Measurements from ENCODE around the gene TIMP4. TPM values are rescaled to one million over a fixed set of nuclear protein-coding genes. Genes with fewer than 3 reads are reported as not detected.

TIMP4 gene
- total RNA-seq, 1 experiment from 2014 or later, result not detected

DNA sequence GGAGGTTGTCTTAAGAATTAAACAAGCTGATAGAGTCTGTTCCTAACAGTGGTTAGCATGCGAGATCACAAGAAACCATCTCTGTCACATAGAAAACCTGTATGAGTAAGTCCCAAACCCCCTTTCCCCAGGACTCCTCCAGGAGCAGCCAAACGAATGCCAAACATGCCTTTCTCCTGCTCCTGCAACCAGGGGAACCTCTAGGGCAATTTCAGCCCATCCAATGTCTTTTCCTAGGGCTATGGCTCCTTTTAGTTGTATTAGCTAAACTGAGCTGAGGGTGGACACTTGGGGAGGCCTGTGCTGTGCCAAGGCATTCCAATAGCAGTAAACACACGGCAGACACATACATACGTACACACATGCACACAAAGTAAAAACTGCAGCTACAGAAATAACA is 36.5 kb upstream of the TIMP4 start:
- DNase-seq (ENCODE audit: low read depth, low spot score) (no peak), ATAC-seq (no peak)
- intact Hi-C loops (cut with micrococcal nuclease; ENCODE audit: unreplicated experiment), result loop anchor here (10.0 kb wide), 1 partner anchor 90 kb away; the partner anchor contains the start of gene PPARG
- no peak for TF ChIP-seq TCF7L2 (IDR thresholded peaks at IDR 0.05; ENCODE audit: low read depth, low read length)
- TF ChIP-seq POLR2AphosphoS5 (IDR thresholded peaks at IDR 0.05; ENCODE audit: low read depth, low read length), result no peak
- no peak for TF ChIP-seq SIN3A (IDR thresholded peaks at IDR 0.05; ENCODE audit: borderline replicate concordance, insufficient read depth, low read depth, low read length)
- TF ChIP-seq REST (IDR thresholded peaks at IDR 0.05; ENCODE audit: insufficient read depth in 1 of 2, low read depth in 2 of 2, low read length in 1 of 2), result no peak
- TF ChIP-seq, protein P1, sequence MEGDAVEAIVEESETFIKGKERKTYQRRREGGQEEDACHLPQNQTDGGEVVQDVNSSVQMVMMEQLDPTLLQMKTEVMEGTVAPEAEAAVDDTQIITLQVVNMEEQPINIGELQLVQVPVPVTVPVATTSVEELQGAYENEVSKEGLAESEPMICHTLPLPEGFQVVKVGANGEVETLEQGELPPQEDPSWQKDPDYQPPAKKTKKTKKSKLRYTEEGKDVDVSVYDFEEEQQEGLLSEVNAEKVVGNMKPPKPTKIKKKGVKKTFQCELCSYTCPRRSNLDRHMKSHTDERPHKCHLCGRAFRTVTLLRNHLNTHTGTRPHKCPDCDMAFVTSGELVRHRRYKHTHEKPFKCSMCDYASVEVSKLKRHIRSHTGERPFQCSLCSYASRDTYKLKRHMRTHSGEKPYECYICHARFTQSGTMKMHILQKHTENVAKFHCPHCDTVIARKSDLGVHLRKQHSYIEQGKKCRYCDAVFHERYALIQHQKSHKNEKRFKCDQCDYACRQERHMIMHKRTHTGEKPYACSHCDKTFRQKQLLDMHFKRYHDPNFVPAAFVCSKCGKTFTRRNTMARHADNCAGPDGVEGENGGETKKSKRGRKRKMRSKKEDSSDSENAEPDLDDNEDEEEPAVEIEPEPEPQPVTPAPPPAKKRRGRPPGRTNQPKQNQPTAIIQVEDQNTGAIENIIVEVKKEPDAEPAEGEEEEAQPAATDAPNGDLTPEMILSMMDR (IDR thresholded peaks at IDR 0.05), result no peak
- CTCF ChIA-PET, result interaction anchor here (0.9 kb wide), 1 partner anchor 16 kb away, joined by 6 read pairs; no protein-coding TSS in a partner anchor
- H3K27ac ChIP-seq (ENCODE audit: low read length), result peak overlapping the region; percentile 86
- in situ Hi-C loops (cut with HindIII; ENCODE audit: low pct_unique_long_range_greater_than_20kb, low sequenced_read_pairs), result no loop called here
- H3K9me3 ChIP-seq (ENCODE audit: control insufficient read depth, insufficient read depth, low read depth, low read length), result no peaks in the 10 kb centered on the region
- H3K4me1 ChIP-seq (ENCODE audit: control insufficient read depth, insufficient read depth, low read length), result peaks cover 33% of the 10 kb centered on the region
- H3K36me3 ChIP-seq (ENCODE audit: control insufficient read depth, insufficient read depth, low read length), result no peaks in the 10 kb centered on the region
- H3K27me3 ChIP-seq (ENCODE audit: control insufficient read depth, insufficient read depth, low read length), result no peaks in the 10 kb centered on the region
- POLR2A ChIA-PET, result interaction anchor here (0.6 kb wide), 1 partner anchor 238 kb away, joined by 3 read pairs; no protein-coding TSS in a partner anchor
- no peak overlapping the region for H3K4me3 ChIP-seq (ENCODE audit: low read depth in 2 of 2, low read length in 2 of 2)
- BruUV-seq (replicated peaks), result no TSS peak

- H3K27me3 ChIP-seq (ENCODE audit: control insufficient read depth, insufficient read depth, low read length), result no peaks in the 10 kb centered on the region
- CTCF ChIA-PET, result interaction anchor here (0.6 to 0.9 kb wide), 2 partner anchors 16 to 93 kb away, joined by 3 to 6 read pairs; no protein-coding TSS in a partner anchor
- H3K4me3 ChIP-seq (ENCODE audit: low read depth in 2 of 2, low read length in 2 of 2), result no peak overlapping the region
- POLR2A ChIA-PET, result interaction anchor here (0.6 kb wide), 1 partner anchor 238 kb away, joined by 3 read pairs; no protein-coding TSS in a partner anchor
- ATAC-seq (peak; percentile 84), DNase-seq (ENCODE audit: low read depth, low spot score) (peak; percentile 82)
- H3K27ac ChIP-seq (ENCODE audit: low read length), result peak overlapping the region; percentile 86
- intact Hi-C loops (cut with micrococcal nuclease; ENCODE audit: unreplicated experiment), result loop anchor here (10.0 kb wide), 1 partner anchor 90 kb away; the partner anchor contains the start of gene PPARG
- no TSS peak for BruUV-seq (replicated peaks)
- in situ Hi-C loops (cut with HindIII; ENCODE audit: low pct_unique_long_range_greater_than_20kb, low sequenced_read_pairs), result no loop called here
- no peaks in the 10 kb centered on the region for H3K36me3 ChIP-seq (ENCODE audit: control insufficient read depth, insufficient read depth, low read length)
- TF ChIP-seq, protein P1 (IDR thresholded peaks at IDR 0.05), result peak; percentile 83
- TF ChIP-seq REST (IDR thresholded peaks at IDR 0.05; ENCODE audit: insufficient read depth in 1 of 2, low read depth in 2 of 2, low read length in 1 of 2), result no peak
- peaks cover 33% of the 10 kb centered on the region for H3K4me1 ChIP-seq (ENCODE audit: control insufficient read depth, insufficient read depth, low read length)
- no peaks in the 10 kb centered on the region for H3K9me3 ChIP-seq (ENCODE audit: control insufficient read depth, insufficient read depth, low read depth, low read length)
These were observed 36.0 kb upstream of the TIMP4 start for GRCh38 chr3:12194669-12195161.

All from Panc1 (cell line).